Measurements from ENCODE around the gene RPS27L. TPM values are rescaled to one million over a fixed set of nuclear protein-coding genes. Genes with fewer than 3 reads are reported as not detected.

The RPS27L gene
- total RNA-seq (2022; extraction: Qiagen RNA extraction): 321 to 408 TPM (median 384 TPM) in 5 replicates

DNA sequence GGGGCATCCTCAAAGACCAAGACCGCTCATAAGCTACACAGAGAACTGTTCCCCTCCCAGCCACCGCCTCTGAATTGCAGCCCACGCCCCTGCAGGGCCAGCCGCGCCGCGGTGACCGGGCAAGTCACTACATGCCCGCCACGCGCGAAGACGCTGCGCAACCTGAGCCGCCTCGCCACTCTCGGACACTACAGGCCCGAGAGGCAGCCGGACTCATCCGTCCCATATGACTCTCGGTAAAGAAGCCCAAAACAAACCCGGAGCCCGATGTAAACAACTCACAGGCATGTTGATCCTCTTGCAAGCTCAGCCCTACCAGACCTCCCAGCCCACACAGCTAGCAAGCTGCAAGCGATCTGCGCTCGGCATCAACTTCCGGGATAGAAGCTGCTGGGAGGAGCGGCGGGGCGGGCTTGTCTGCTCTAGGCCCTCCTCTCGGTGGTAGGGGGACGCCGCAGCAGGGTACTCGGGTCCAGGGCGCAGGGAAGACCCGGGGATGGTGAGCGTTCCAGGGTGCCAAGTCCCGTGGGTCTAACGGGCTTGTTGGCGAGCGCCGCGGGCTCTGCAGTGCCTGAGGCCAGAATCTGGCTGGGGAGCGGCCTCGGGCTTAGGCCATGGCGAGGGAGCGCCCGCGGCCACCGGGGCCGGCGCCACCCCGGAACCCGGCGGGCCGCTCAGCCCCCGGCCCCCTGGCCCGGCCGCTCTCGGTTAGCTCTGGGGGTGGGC lies at the start of gene RPS27L:
TSS of gene RPS27L (minus strand) at position 360 of the 726 bp plus-strand sequence. CDS start at position 288, 72 bp downstream.

GRCh38 chr15:63188926-63189871 lies 31.9 kb upstream of the RPS27L start, which contains the start of gene RAB8B:
Gene RAB8B, plus strand, starts transcription at chr15:63189606. Its CDS starts 19 bp downstream, at chr15:63189625.

GRCh38 chr15:63121382-63122001 lies 35.8 kb downstream of the RPS27L start, which contains the start of gene LACTB:
Gene LACTB, plus strand, starts transcription at chr15:63121861. Its CDS starts 11 bp downstream, at chr15:63121872.

Other genes starting within 250 kb of the RPS27L start
- 382 to 512 TPM (median 447 TPM) in 5 replicates for gene TPM1, start 114.7 kb downstream of the RPS27L start, total RNA-seq (2022; extraction: Qiagen RNA extraction)
- gene LACTB, start 35.6 kb downstream of the RPS27L start, total RNA-seq (2022; extraction: Qiagen RNA extraction): 26.1 to 36.2 TPM (median 27.5 TPM) in 5 replicates
- 8.3 to 20.1 TPM (median 11.6 TPM) in 5 replicates for gene RAB8B, start 32.1 kb upstream of the RPS27L start, total RNA-seq (2022; extraction: Qiagen RNA extraction)
- 17.0 to 24.8 TPM (median 20.8 TPM) in 5 replicates for gene APH1B, start 120.1 kb upstream of the RPS27L start, total RNA-seq (2022; extraction: Qiagen RNA extraction)
- 176 to 188 TPM (median 186 TPM) in 5 replicates for gene CA12, start 224.4 kb upstream of the RPS27L start, total RNA-seq (2022; extraction: Qiagen RNA extraction)